Lower leg skin (tissue), 3 donors: Measurements from ENCODE around the gene CELF3.

Source experiments
- POLR2A ChIP-seq, 2 donors: fragments of 450-650 bp; IDR thresholded peaks; one replicate each; pipeline ENCODE4 v1.6.1; 2016 to 2017; ENCODE audit warnings: antibody characterized with exemption in 2 of 2, mild to moderate bottlenecking in 1 of 2, moderate library complexity in 1 of 2
- TF ChIP-seq, protein P1 (sequence below), 3 donors: fragments of 450-650 bp; IDR thresholded peaks; one replicate each; pipeline ENCODE4 v1.5.1; 2016; ENCODE audit warnings: antibody characterized with exemption in 3 of 3, mild to moderate bottlenecking in 3 of 3, moderate library complexity in 2 of 3

DNA sequence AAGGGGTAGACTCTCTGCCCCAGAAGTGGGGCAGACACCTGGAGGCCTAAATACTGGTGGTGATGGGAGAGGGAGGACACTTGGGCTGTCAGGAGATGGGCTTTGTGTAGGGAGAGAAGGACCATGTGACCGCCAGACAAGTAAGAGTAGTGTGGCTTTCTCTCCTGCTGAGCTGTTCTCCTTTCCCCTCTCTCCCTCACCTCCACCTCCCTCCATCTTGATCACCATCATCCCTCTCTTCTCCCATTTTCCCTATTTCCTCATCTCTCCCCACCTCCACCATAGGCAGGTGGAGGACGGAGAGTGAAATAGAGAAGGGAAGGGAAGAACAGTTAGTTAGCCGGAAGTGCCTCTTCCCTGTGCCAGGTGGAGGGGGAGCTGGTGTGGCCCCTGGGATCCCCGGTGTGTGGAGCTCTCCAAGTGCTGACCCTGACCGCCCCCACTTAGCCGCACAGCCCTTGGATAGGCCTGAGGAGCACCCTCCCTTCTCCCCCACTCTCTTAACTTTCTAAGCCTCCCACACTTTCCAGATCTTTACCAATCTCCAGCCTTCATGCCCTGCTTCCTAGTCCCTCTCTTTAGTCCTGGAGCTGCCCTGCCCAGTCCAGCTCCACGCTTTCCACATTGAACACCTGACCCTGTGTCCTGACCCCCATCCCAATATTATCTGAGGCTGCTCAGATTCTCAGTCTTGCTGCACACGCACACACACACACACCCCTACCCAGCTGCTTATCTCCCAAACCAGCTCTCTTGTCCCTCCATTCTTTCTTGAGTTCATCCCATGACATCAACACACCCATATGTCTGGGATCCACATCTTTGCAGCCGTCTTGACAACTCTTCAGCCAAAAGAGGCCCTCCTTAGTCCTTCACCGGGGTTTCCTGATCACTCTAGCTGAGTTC, 1.5 kb downstream of the CELF3 start:
- TF ChIP-seq, protein P1, sequence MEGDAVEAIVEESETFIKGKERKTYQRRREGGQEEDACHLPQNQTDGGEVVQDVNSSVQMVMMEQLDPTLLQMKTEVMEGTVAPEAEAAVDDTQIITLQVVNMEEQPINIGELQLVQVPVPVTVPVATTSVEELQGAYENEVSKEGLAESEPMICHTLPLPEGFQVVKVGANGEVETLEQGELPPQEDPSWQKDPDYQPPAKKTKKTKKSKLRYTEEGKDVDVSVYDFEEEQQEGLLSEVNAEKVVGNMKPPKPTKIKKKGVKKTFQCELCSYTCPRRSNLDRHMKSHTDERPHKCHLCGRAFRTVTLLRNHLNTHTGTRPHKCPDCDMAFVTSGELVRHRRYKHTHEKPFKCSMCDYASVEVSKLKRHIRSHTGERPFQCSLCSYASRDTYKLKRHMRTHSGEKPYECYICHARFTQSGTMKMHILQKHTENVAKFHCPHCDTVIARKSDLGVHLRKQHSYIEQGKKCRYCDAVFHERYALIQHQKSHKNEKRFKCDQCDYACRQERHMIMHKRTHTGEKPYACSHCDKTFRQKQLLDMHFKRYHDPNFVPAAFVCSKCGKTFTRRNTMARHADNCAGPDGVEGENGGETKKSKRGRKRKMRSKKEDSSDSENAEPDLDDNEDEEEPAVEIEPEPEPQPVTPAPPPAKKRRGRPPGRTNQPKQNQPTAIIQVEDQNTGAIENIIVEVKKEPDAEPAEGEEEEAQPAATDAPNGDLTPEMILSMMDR (IDR thresholded peaks at IDR 0.05), result no peak
- TF ChIP-seq POLR2A (IDR thresholded peaks at IDR 0.05), result no peak
